ENCODE data around the gene ISOC2. TPM values are rescaled to one million over a fixed set of nuclear protein-coding genes. Genes with fewer than 3 reads are reported as not detected.
A peak's percentile ranks its signal among the peaks of the same experiment; 100 is the strongest.

The ISOC2 gene
- total RNA-seq, 1 donor from 2014 or later = 36.6 TPM

GRCh38 chr19:55487924-55488687 is 26.7 kb upstream of the ISOC2 start, which contains the start of gene SSC5D:
TSS of gene SSC5D (plus strand) at chr19:55488436. CDS start at chr19:55488590, 154 bp downstream.
- H3K27ac Mint-ChIP-seq = peak within 1 kb of the TSS; percentile 73
- peaks cover 13% of the 10 kb centered on the region for H3K4me1 Mint-ChIP-seq (ENCODE audit: low read depth)
- DNase-seq (ENCODE audit: low spot score, unreplicated experiment) = no peak
- TF ChIP-seq CTCF (IDR thresholded peaks at IDR 0.05; ENCODE audit: unreplicated experiment) = no peak
- peaks cover 11% of the 10 kb centered on the region for H3K27me3 Mint-ChIP-seq
- peak within 1 kb of the TSS; percentile 50 for H3K4me3 Mint-ChIP-seq (ENCODE audit: low read depth)
- no peaks in the 10 kb centered on the region for H3K36me3 Mint-ChIP-seq (ENCODE audit: insufficient read depth)
- no peaks in the 10 kb centered on the region for H3K9me3 Mint-ChIP-seq (ENCODE audit: low read depth)

- no peak for TF ChIP-seq CTCF (IDR thresholded peaks at IDR 0.05; ENCODE audit: unreplicated experiment)
- DNase-seq (ENCODE audit: low spot score, unreplicated experiment) = no peak
- no peaks in the 10 kb centered on the region for H3K9me3 Mint-ChIP-seq (ENCODE audit: low read depth)
- H3K36me3 Mint-ChIP-seq (ENCODE audit: insufficient read depth) = no peaks in the 10 kb centered on the region
- H3K27ac Mint-ChIP-seq = peak overlapping the region; percentile 73
- H3K4me1 Mint-ChIP-seq (ENCODE audit: low read depth) = peaks cover 13% of the 10 kb centered on the region
- H3K27me3 Mint-ChIP-seq = peaks cover 8% of the 10 kb centered on the region
- peak overlapping the region; percentile 50 for H3K4me3 Mint-ChIP-seq (ENCODE audit: low read depth)
Observed at GRCh38 chr19:55486971-55487923, 25.8 kb upstream of the ISOC2 start.

GRCh38 chr19:55486043-55486970 is 24.9 kb upstream of the ISOC2 start:
- no peaks in the 10 kb centered on the region for H3K27me3 Mint-ChIP-seq
- H3K9me3 Mint-ChIP-seq (ENCODE audit: low read depth) = no peaks in the 10 kb centered on the region
- peak overlapping the region; percentile 85 for H3K4me3 Mint-ChIP-seq (ENCODE audit: low read depth)
- no peak for TF ChIP-seq CTCF (IDR thresholded peaks at IDR 0.05; ENCODE audit: unreplicated experiment)
- no peaks in the 10 kb centered on the region for H3K36me3 Mint-ChIP-seq (ENCODE audit: insufficient read depth)
- H3K4me1 Mint-ChIP-seq (ENCODE audit: low read depth) = peaks cover 13% of the 10 kb centered on the region
- no peak for DNase-seq (ENCODE audit: low spot score, unreplicated experiment)
- H3K27ac Mint-ChIP-seq = peak overlapping the region; percentile 86

GRCh38 chr19:55485439-55486011 is 24.1 kb upstream of the ISOC2 start:
- Mint-ChIP-seq H3K36me3 (ENCODE audit: insufficient read depth) (peaks cover under 1% of the 10 kb centered on the region), H3K27ac (peak overlapping the region; percentile 86), H3K27me3 (no peaks in the 10 kb centered on the region), H3K9me3 (ENCODE audit: low read depth) (no peaks in the 10 kb centered on the region), H3K4me1 (ENCODE audit: low read depth) (peaks cover 13% of the 10 kb centered on the region), H3K4me3 (ENCODE audit: low read depth) (peak overlapping the region; percentile 85)
- TF ChIP-seq CTCF (IDR thresholded peaks at IDR 0.05; ENCODE audit: unreplicated experiment) = no peak
- DNase-seq (ENCODE audit: low spot score, unreplicated experiment) = no peak
